Endothelial cell of umbilical vein (primary cell): ENCODE measurements around the gene CARD11. TPM values are rescaled to one million over a fixed set of nuclear protein-coding genes. Genes with fewer than 3 reads are reported as not detected.

Source experiments
- BruUV-seq: library from RNA; stranded (reverse); fragments of 400-500 nt; replicated peaks from 2 replicates; lab custom pipeline; 2021; lab: Mats Ljungman, UMichigan
- CTCF ChIA-PET: fragments of 300-600, 350-600 bp; sonication (Branson Sonifier 250); formaldehyde crosslinking; loops from one replicate; lab custom pipeline; 2021; ENCODE audit warnings: antibody characterized with exemption, inconsistent platforms; lab: Charles Lee
- POLR2A ChIA-PET: fragments of 300-600, 350-600 bp; sonication (Branson Sonifier 250); formaldehyde crosslinking; loops from one replicate; lab custom pipeline; 2021; ENCODE audit warnings: antibody characterized with exemption, inconsistent platforms; lab: Charles Lee
- DNase-seq: peaks from one replicate; pipeline ENCODE4 v3.0.0-alpha.2; 2011; ENCODE audit warnings: low read depth, low spot score
- FAIRE-seq: peaks from 2 replicates; lab custom pipeline; 2011; peaks lifted over from hg19 to GRCh38; lab: Jason Lieb, UNC
- H2AFZ ChIP-seq: 2 replicates; pipeline ENCODE4 v1.6.0; 2012; ENCODE audit warnings: low read depth, low read length, control low read depth, inconsistent platforms
- H3K27ac ChIP-seq: 2 replicates; pipeline ENCODE4 v1.5.1; 2011; ENCODE audit warnings: low read depth, mild to moderate bottlenecking, control low read depth, low read length, moderate library complexity; ENCODE audit not compliant: insufficient read depth
- H3K27me3 ChIP-seq, 2 experiments: 2 replicates each; pipeline versions ENCODE4 v1.6.0 to v1.6.1; 2011; ENCODE audit warnings: low read length in 2 of 2, mixed read lengths in 1 of 2; ENCODE audit not compliant: control insufficient read depth in 2 of 2, insufficient read depth in 2 of 2
- H3K36me3 ChIP-seq, 2 experiments: 2 replicates in 1 of 2; 3 replicates in 1 of 2; pipeline ENCODE4 v1.5.1; 2011; ENCODE audit warnings: low read length in 2 of 2, mild to moderate bottlenecking in 1 of 2, moderate library complexity in 1 of 2; ENCODE audit not compliant: control insufficient read depth in 2 of 2, insufficient read depth in 2 of 2; ENCODE audit errors: extremely low read depth in 1 of 2
- H3K4me1 ChIP-seq: 3 replicates; pipeline ENCODE4 v1.5.1; 2011; ENCODE audit warnings: mild to moderate bottlenecking, low read length; ENCODE audit not compliant: control insufficient read depth, insufficient read depth; ENCODE audit errors: extremely low read depth
- H3K4me2 ChIP-seq: 2 replicates; pipeline ENCODE4 v1.6.1; 2011; ENCODE audit warnings: low read length, control low read depth, mixed read lengths; ENCODE audit not compliant: insufficient read depth
- H3K4me3 ChIP-seq, 3 experiments: fragments of 200-600 bp in 1 of 3; sonication (generic), shearing (Covaris generic) in 1 of 3; replicated peaks in 1 of 3; 2 replicates each; pipeline ENCODE4 v1.5.1; 2011 to 2016; ENCODE audit warnings: control low read depth in 3 of 3, low read length in 3 of 3, mild to moderate bottlenecking in 2 of 3, inconsistent platforms in 1 of 3, low read depth in 1 of 3, moderate library complexity in 1 of 3; ENCODE audit not compliant: insufficient read depth in 1 of 3
- H3K79me2 ChIP-seq: 2 replicates; pipeline ENCODE4 v1.6.0; 2012; ENCODE audit warnings: low read length, inconsistent platforms; ENCODE audit not compliant: control insufficient read depth, insufficient read depth
- H3K9ac ChIP-seq: replicated peaks from 2 replicates; pipeline ENCODE3; 2011; ENCODE audit warnings: low read length, control low read depth; ENCODE audit not compliant: insufficient read depth; ENCODE audit errors: extremely low read depth
- H3K9me1 ChIP-seq: replicated peaks from 3 replicates; pipeline ENCODE4 v1.6.0; 2011; ENCODE audit warnings: mild to moderate bottlenecking, low read length; ENCODE audit not compliant: control insufficient read depth, insufficient read depth; ENCODE audit errors: extremely low read depth
- H3K9me3 ChIP-seq: replicated peaks from 2 replicates; pipeline ENCODE4 v1.5.1; 2012; ENCODE audit warnings: low read length, inconsistent platforms; ENCODE audit not compliant: control insufficient read depth, insufficient read depth
- H4K20me1 ChIP-seq: replicated peaks from 2 replicates; pipeline ENCODE3; 2011; ENCODE audit warnings: mild to moderate bottlenecking, low read length; ENCODE audit not compliant: control insufficient read depth, insufficient read depth; ENCODE audit errors: extremely low read depth
- CTCF ChIP-seq, 2 donors: IDR thresholded peaks; 1 replicate in 1 of 2; 2 replicates in 1 of 2; pipeline ENCODE4 v1.5.1; 2011; ENCODE audit warnings: low read length in 2 of 2, mild to moderate bottlenecking in 2 of 2, moderate library complexity in 2 of 2, control low read depth in 1 of 2, inconsistent platforms in 1 of 2, low read depth in 1 of 2; ENCODE audit not compliant: insufficient read depth in 1 of 2; ENCODE audit errors: extremely low read depth in 1 of 2
- EZH2 ChIP-seq: IDR thresholded peaks from 2 replicates; pipeline ENCODE4 v1.6.1; 2012; ENCODE audit warnings: borderline replicate concordance, low read depth, mild to moderate bottlenecking, moderate library complexity, low read length, inconsistent platforms; ENCODE audit not compliant: severe bottlenecking
- FOS ChIP-seq: IDR thresholded peaks from 2 replicates; pipeline ENCODE4 v1.6.1; 2011; ENCODE audit warnings: mild to moderate bottlenecking, low read length, moderate library complexity, borderline replicate concordance; ENCODE audit not compliant: insufficient read depth
- JUN ChIP-seq: IDR thresholded peaks from 2 replicates; pipeline ENCODE4 v1.6.1; 2011; ENCODE audit warnings: borderline replicate concordance, low read depth; ENCODE audit not compliant: insufficient read length, insufficient read depth
- dilution Hi-C: fragments of 300-500 bp; cut with MboI; formaldehyde crosslinking; loops from one replicate; pipeline ENCODE4 v1.15.0; 2019; ENCODE audit warnings: low sequenced_read_pairs; ENCODE audit not compliant: extremely low pct_ligation_motif_present
- intact Hi-C: fragments of 100-400 bp; cut with micrococcal nuclease; formaldehyde crosslinking; loops from one replicate; pipeline ENCODE4 v1.10.0; 2022
- polyA plus RNA-seq, 4 experiments: library from polyadenylated mRNA; depleted of rRNA in 3 of 4; stranded (reverse) in 3 of 4; unstranded in 1 of 4; fragments of >200 nt; gene quantifications; 2 replicates each; pipeline versions ENCODE4 v1.2.1 to v1.2.3, GENCODE V29; 2011 to 2012; ENCODE audit warnings: missing spikeins in 1 of 4
- total RNA-seq: library from RNA; stranded (reverse); gene quantifications from 2 replicates; pipeline ENCODE4 v1.2.3, GENCODE V29; 2021

The CARD11 gene
- total and polyA plus RNA-seq, 2 donors (not counting 3 experiments of a cell fraction or from before 2014, with no cell fraction given): 20.4 to 41.8 TPM

DNA sequence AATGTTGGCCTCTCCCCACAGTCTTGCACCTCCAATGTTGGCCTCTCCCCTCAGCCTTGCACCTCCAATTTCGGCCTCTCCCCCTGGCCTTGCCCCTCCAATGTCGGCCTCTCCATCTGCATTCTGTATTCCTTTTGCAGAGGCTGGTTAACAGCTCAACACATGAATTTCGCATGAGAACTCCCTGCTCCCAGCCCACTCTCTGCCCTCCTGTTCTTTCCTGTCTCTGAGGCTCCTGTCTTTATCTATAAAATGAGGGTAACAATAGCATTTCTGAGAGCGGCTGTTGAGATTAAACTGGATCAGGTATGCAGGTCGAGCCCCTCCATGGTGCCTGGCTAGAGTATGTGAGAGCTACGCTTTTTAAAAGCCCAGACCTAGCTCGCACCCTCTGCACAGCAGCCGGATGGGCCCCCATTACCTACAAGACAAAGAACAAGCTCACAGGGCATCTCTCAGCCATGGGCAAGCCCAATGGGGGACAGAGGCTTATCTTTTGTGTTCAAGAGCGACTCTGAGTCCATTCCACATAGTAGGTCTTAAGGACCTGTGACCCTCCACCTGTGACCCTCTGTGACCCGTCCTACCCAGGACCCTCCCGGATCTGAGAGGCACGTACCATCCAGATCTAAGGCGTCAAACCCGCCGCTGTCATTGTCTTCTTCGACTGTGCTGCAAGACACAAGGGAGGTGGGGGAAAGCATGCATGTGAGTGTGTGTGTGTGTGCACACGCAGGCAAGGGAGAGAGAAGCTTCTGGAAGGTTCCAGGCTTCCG, 117.4 kb downstream of the CARD11 start:
- Histone ChIP-seq H3K4me2 (no peak overlapping the region), H3K4me3 (no peak overlapping the region), H3K79me2 (no peaks in the 10 kb centered on the region), H4K20me1 (no peaks in the 10 kb centered on the region), H2AFZ (no peak overlapping the region), H3K9ac (no peak overlapping the region), H3K27ac (no peak overlapping the region), H3K9me3 (no peaks in the 10 kb centered on the region), H3K4me1 (no peaks in the 10 kb centered on the region), H3K36me3 (no peaks in the 10 kb centered on the region), H3K9me1 (no peaks in the 10 kb centered on the region), H3K27me3 (no peaks in the 10 kb centered on the region)
- TF ChIP-seq EZH2: no peak
- no peak for TF ChIP-seq CTCF (IDR thresholded peaks at IDR 0.05; ENCODE audit: extremely low read depth in 1 of 2, insufficient read depth in 1 of 2, low read depth in 1 of 2, low read length in 2 of 2)
- TF ChIP-seq FOS: no peak
- no peak for TF ChIP-seq JUN
- ChIA-PET POLR2A (no interaction called here), CTCF (interaction anchor here (1.0 kb wide), 1 partner anchor 8 kb away, joined by 3 read pairs; no protein-coding TSS in a partner anchor)
- dilution Hi-C loops: no loop called here
- no TSS peak for BruUV-seq
- intact Hi-C loops: no loop called here
- DNase-seq (no peak), FAIRE-seq (no peak)
